GM13976 (cell line): ENCODE results near the gene ANKRA2.

ENCODE experiments used
- DNase-seq: peaks from one replicate; pipeline ENCODE4 v3.0.0; 2012; ENCODE audit warnings: low spot score
- CTCF ChIP-seq: IDR thresholded peaks from 2 replicates; pipeline ENCODE4 v1.5.1; 2012; ENCODE audit warnings: borderline replicate concordance, mild to moderate bottlenecking; ENCODE audit not compliant: insufficient read depth; ENCODE audit errors: extremely low read depth, missing control alignments, control extremely low read depth
- in situ Hi-C: fragments of 300-500 bp; cut with MboI; formaldehyde crosslinking; loops from one replicate; pipeline ENCODE4 v1.12.0; 2022; ENCODE audit warnings: low sequenced_read_pairs, mixed read lengths, inconsistent platforms; ENCODE audit not compliant: unreplicated experiment

Gene ANKRA2

GRCh38 chr5:73565139-73565968, at the start of gene ANKRA2, which contains the start of gene UTP15:
Gene ANKRA2 (minus strand): TSS chr5:73565639. CDS start chr5:73562881, 2,758 bp downstream.
Gene UTP15 (plus strand): TSS chr5:73565743. CDS start chr5:73567345, 1,602 bp downstream.
- DNase-seq: peak; percentile 89
- no peak for TF ChIP-seq CTCF
- in situ Hi-C loops: no loop called here

- DNase-seq: no peak
- TF ChIP-seq CTCF: no peak
- in situ Hi-C loops: no loop called here
These were observed 49.6 kb upstream of the ANKRA2 start for GRCh38 chr5:73615085-73615484.

- in situ Hi-C loops: no loop called here
- DNase-seq: no peak
- TF ChIP-seq CTCF: no peak
These were observed 47.4 kb upstream of the ANKRA2 start for GRCh38 chr5:73612799-73613198.

- DNase-seq: no peak
- in situ Hi-C loops: no loop called here
- no peak for TF ChIP-seq CTCF
These were observed 41.8 kb upstream of the ANKRA2 start for GRCh38 chr5:73607228-73607627.

- no peak for DNase-seq
- TF ChIP-seq CTCF: no peak
- in situ Hi-C loops: no loop called here
These were observed 40.8 kb upstream of the ANKRA2 start for GRCh38 chr5:73606206-73606753.

GRCh38 chr5:73605223-73606087, 40.0 kb upstream of the ANKRA2 start:
- in situ Hi-C loops: no loop called here
- TF ChIP-seq CTCF: no peak
- DNase-seq: no peak
